HG03565 (cell line): ENCODE results near the gene SLC7A4.

Experiments used
- ATAC-seq: cut with Tn5 transposase; IDR thresholded peaks from one replicate; pipeline ENCODE4 v1.9.1; 2021; ENCODE audit warnings: mild to moderate bottlenecking, moderate library complexity; ENCODE audit not compliant: unreplicated experiment

SLC7A4 gene

DNA sequence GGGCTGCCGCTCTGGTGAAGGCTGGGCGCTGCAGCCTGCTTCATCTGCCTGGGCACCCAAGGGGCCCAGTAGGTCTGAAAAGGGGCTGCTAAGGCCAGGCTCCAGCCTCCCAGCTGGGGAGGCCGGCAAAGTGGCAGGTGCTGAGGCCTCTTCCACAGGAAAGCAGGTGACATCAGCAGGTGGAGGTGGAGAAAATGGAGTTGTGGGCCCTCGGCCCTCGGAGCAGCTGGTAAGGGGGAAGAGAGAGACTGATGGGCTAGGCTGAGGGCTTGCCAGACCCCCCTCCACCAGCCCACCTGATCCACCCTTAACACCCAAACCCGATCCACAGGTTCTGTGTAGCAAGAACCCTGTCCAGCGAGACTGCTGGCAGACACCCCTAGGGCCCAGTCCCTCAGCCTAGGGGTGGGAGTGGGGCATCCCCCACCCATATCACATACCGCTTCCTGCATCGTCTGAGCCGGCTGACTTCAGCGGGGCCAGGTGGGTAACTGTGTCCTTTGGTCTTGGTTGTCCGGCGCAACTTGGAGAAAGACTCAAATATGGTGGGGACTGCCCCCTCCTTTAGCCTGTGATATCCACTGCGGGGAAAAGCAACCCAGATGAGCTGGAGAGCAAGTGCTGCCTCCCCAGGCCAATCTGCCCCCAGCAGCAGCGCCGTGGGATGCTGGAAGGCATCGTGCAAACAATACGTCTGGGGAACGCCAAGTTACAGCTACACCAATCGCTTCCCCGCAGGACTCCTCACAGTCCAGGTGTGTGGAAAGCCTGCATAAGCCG, 32.0 kb downstream of the SLC7A4 start:
- ATAC-seq, result no peak

DNA sequence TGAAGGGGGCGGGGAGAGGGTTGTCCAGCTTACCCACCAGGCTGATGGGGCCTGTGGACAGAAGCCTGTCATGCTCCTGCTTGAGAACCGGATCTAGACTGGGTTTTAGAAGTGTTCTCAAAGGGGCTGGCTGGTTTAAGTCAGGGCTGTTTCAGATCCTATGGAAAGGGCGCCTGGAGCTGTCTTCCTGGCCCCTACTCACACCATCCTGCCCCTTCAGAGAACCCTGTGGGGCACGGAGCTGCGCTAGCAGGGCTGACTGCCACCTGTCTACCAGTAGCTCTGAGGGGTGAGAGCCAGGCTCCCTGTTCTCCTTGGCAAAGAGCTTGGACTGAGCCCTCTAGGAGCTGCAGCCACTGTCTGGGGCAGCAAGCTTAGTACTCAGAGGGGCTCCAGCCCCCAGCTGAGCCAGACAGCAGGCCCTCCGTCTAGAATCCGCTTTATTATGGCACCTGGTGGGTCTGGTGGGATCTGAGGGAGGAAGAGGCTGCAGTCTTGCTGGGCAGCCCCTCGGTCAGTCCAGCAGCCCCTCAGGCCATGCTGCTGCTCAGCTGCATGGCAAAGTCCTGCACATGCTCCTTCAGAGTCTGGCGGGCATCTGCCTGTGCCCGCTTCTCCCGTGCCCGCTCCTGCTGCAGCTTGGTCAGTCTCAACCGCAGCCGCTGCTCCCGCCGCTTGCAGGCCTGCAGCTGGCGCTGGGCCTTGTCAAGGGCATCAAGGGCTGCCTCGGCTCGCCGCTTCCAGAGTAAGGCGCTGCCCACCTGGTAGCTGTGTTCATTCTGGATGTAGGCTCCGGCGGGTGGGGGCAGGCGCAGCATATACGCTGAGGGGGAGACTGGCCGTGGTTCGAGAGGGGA, 32.8 kb downstream of the SLC7A4 start:
- ATAC-seq, result no peak

DNA sequence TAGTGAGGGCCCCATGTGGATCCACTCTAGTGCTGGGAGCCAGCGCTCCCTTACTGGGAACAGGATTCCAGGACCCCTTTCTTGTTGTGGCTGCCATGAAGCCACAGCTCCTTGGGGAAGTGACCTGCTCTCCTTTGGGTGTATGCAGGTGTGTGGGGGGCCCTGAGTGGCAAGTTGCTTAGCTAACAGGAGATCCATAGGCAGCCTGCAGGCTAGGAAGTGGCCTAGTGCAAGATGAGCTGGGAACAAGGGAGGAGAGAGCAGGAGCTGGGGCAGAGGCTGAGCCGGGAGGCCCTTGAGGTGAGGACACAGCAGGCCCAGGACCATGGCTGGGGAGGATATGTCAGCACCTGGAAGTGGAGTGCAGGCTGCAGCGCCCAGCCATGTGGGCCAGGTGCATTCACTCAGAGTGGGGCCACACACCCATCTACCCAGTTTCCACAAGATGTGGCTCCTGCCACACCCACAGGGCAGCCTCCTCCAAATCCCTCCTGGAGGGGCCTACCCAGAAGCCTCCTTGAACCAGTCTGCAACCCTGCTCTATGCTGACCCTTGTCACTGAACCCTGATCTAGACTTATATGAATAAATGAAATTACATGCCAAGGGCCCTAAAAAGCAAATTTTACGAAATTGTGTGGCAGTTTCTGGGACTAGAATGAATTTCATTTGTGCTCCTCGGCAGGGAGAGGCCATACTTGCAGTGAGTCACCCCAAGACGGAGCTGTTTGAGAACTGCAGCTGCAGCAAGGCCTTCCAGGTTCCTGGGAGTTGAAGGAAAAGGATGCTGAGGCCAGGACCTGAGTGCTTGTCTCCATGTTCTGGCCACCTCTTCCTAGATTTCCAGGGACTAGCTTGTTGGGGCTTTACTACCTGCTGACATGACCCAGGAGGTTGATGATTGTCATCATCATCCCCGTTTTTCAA, 33.7 kb downstream of the SLC7A4 start:
- ATAC-seq, result no peak

DNA sequence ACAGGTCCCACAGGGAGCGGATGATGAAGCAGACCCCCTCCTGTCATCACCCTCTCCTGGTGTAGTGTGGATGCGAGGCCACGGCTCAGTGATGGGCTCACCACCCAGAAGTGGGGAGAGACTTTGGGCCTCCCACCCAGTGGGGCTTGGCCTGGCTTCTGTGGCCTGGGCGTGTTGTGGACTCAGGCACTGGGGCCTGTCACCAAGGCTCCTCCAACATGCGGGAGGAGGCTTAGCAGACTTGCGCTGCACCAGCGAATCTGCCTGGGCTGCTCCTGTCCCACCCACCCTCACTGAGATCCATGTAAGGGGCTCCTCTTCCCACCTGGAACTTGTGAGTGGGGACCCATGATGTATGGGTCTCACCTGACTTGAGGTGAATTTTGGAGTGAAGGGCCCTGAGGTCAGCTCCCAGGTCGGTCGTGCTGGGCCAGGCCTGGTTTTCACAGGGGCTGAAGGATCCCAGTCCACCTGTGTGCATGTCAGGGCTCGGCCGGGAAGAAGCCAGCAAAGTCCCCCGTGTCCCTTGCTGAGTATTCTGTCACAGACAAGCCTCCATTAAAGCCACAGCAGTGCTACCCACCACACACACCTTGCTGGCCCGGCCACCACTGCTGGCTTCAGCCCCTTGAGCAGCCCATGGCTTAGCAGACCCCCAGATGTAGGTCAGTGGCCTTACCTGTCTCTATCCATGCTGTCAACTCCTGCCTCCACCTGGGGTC, 34.7 kb downstream of the SLC7A4 start:
- no peak for ATAC-seq

DNA sequence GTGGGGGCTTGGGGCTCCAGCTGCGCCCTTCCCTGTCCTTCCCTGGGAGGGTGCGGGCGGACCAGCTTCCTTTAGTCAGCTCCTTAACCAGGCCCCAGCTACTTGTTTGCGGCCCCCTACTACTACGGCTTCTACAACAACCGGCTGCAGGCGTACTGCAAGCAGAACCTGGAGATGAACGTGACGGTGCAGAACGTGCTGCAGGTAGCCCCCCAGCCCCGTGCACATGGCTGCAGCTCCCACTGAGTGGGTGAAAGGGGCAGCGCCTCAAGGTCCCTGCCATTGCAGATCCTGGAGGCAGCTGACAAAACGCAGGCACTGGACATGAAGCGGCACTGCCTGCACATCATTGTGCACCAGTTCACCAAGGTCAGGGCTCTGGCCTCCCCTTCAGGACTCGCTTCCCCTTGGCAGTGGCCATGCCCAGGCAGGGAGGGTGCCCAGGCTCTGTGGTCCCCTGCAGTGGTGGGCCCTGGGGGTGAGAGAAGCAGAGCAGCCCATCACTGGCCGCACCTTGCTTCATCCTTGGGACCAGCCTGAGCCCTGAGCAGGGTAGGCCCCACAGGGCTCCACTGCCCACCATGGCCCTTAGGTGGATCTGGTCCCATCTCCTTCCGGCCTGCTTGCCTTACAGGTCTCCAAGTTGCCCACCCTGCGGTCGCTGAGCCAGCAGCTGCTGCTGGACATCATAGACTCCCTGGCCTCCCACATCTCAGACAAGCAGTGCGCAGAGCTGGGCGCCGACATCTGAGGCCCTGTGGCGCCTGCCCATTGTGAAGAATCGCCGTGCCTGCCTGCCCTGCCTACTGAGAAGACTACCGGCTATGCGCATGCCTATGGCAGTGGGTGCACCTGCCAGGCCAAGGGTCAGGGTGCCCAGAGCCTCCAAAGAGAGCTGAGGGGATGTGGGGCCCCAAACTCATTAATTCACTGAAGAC, 35.5 kb downstream of the SLC7A4 start:
- no peak for ATAC-seq

DNA sequence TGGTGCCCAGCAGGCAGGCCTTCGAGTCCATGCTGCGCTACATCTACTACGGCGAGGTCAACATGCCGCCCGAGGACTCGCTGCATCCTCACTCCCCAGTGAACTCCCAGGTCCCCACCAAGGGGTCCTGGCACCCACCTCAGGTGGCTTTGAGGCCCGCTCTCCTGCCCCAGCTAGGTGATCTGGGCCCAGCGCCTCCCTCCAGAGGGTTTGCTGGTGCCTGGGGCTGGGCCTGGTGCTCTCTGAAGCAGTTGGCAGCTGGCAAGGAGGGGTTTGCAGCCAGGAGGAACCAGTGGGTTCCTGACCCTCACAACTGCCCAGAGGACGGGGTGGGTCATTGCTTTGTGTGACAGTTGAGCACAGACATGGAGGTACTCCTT, 36.3 kb downstream of the SLC7A4 start:
- ATAC-seq, result no peak

DNA sequence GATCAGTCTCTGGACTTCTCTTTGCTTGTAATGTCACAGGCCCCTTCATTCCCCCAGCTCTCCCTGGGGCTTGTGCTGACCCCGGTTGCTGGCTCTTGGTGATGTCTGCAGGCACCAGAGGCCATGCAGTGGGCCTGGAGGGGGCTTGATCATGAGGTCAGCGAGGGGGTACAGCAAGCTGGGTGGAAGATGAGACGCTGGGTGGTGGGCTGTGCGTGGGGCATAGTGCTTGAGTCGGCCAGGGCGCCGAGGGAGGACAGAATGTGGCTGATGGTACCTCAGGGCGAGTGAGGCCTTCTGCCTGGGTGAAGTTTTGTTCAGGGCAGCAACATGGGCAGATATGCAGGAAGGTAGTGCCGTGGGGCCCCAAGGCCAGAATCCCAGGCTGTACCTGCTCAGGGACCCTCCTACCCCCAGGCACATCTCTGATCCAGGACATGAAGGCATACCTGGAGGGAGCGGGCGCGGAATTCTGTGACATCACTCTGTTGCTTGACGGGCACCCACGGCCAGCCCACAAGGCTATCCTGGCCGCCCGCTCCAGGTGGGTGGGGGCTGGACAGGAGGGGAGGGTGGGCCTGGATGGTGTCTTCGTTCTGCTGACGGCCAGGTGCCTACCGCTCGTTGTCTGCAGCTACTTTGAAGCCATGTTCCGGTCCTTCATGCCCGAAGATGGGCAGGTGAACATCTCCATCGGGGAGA, 36.9 kb downstream of the SLC7A4 start:
- ATAC-seq, result no peak

DNA sequence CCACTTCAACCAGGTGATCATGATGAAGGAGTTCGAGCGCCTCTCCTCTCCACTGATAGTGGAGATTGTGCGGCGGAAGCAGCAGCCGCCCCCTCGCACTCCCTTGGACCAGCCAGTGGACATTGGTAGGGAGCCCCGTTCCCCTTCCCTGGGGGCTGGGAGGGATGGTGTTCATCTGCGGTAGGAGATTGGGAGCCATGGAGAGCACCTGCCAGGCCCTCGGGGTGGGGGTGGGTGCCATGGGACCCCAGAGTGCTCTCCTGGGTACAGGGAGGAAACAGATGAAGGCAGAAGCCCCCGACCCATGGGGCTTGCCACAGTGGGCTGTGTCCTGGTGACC, 37.5 kb downstream of the SLC7A4 start:
- no peak for ATAC-seq

DNA sequence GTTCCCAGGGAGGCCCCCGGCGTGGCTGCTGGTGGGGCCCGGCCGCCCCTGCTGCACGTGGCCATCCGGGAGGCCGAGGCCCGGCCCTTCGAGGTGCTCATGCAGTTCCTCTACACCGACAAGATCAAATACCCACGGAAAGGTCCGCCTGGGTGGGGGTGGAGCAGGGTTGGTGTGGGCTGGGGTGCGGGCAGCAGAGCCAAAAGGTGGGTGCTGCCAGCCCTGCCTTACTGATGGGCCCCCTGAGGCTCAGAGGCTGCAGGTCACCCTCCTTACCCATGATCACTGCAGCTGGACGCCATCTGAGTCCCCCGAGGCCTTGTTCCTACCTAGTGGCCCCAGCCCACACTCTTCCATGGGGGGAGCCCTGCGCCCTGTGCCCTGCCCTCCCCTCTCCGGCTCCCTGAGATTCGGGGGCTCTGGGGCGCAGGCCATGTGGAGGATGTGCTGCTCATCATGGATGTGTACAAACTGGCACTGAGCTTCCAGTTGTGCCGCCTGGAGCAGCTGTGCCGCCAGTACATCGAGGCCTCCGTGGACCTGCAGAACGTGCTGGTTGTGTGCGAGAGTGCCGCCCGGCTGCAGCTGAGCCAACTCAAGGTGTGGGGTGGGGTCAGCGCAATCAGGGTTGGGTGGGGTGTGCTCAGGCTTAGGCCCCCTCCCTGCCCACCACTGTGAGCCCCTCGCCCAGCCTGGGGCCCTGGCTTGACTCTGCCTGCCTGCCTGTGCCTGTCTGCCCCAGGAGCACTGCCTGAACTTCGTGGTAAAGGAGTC, 38.0 kb downstream of the SLC7A4 start:
- ATAC-seq, result no peak

DNA sequence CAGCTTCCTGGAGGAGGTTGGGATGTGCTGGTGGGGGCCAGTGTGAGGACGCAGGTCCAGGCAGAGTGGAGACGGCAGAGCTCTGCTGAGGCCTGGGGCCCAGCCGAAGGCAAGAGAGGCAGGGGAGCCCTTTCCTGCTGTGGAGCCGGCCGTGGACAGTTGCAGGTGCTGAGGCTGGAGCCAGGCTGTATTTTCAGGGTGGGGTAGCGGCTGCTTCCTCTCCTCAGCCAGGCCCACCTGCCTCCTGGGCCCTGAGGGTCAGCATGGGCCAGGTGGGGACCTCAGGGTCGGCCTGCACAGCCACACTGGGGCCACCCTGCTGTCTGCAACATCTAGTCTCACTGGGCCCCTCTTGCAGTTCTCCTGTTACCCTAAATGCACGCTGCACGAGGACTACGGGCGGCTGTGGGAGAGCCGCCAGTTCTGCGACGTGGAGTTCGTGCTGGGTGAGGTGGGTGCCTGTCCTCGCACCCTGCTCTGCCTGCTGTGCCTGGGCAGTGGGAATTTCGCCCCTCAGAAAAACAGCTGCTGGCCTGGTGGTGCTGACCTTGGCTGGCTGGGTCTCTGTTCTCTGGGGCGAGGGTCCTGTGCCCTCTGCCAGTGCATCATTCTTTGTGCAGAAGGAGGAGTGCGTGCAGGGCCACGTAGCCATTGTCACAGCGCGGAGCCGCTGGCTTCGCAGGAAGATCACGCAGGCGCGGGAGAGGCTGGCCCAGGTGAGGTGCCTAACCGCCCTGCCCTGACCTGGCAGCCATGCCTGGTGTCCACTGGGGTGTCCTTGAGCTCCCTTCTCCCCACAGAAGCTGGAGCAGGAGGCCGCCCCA, 38.8 kb downstream of the SLC7A4 start:
- ATAC-seq, result no peak

DNA sequence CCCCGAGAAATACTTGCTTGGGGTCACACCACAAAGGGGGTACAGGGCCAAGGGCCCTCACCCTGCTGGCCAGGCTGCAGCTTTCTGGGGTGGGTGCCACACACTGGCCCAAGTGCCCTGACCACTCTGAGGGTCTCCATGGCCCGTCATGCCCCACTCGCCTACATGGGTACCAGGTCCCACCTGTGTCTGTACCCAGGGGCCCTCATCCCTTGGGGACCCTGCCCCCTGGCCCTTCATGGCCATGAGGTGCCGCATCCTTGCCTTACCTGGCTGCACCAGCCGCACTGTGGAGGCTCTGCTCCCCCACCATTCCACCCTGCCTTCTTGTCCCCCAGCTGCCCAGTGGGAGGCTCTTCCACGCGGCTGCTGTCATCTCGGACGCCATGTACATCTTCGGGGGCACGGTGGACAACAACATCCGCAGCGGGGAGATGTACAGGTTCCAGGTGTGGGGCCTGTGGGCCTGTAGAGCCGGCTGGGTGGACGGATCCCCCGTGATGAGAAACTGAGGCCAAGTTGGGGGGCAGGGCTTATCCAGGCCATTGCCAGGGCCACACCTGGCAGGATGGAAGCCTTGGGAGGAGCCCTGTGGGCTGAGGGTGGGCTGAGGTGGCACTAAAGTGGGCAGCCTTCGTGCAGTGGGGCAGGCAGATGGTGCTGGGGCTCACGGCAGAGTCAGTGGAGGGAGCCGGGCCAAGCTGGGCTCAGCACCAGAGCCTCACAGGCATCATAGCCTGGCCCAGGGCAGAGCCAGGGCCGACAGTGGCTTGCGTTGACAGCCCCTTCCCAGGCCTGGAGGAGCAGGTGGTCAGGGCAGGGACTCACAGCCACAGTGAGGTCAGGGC, 39.7 kb downstream of the SLC7A4 start:
- ATAC-seq, result no peak

DNA sequence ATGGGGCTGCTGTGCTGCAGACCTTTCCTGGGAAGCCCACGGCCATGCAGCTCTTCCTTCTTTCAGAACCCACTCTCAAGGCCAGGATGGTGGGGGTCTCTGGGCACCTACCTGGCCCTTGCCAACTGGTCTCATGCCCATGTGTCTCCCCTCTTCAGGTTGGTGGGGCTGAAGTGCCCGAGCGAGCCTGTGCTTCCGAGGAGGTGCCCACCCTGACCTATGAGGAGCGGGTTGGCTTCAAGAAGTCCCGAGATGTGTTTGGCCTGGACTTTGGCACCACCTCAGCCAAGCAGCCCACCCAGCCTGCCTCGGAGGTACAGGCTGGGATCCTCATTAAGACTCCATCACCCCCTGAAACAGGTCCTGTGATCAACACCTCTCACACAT, 40.3 kb downstream of the SLC7A4 start:
- ATAC-seq, result no peak

DNA sequence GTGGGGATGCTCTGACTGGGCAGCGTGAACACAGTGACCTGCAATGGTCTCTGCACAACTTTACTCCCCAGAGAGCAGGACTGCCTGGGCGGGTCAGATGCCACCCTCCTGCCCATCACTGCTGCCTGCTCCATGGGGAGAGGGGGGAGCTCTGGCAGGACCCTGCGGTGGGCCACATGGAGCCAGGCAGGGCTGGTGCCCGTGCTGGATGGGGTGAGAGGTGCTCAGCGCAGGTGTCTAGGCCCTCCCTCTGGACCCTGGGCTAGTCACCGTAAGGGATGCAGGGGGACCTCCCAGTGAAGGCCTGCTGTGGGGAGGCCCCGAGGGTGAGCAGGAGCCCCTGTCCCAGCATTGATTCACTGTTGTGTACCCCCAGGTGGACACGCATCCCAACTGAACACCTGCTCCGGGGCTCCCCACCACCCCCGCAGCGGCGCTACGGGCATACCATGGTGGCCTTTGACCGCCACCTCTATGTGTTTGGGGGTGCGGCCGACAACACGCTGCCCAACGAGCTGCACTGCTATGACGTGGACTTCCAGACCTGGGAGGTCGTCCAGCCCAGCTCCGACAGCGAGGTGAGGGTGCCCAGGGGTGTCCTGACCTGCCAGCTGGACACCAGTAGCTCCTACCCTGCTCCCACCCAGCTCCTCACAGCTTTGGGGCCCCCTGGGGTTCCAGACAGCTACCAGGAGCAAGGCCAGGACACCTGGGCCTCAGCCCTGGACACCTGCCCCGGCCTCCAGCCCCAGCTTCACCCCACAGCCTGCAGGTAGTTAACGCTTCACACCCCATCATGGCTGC, 40.9 kb downstream of the SLC7A4 start:
- no peak for ATAC-seq

DNA sequence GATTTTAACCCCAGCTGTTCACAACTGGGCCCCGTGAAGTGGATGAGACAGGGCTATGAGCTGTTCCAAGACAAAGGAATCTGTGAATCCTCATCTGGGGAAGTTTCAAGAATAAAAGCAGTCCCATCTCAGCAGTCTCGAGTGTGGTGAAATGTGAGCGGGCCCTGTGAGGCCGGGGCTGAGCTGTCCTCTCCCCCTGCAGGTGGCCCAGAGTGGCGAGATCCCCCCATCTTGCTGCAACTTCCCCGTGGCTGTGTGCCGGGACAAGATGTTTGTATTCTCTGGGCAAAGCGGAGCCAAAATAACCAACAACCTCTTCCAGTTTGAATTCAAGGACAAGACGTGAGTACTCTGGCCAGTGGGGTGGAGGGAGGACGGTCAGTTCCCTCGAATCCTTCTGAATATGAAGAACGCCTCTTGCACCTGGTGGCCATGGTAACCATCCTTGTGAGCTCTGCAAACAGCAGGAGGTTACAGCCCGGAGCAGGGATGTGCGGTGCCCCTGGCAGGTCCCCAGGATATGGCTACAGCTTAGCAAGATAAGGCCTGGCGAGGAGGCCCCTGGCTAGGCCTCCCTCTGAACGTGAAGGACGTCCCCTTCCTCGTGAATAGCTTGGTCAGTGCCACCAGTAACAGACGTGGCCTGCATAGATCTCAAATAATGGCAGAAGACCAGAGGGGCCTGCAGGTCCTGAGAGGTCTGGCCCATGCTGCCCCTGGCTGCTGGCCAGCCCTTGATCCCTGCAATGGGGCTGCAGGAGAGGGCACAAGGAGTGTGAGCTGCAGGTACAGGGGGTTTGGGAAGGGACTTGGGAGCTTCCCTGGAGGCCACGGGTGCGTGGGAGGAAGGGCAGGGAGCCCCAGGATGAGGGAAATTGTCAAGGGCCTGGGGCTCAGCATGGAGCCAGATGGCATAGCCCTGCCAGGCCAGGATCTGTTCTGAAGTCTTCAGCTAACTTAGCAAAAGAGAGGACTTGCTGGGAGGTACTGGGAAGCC, 41.9 kb downstream of the SLC7A4 start:
- no peak for ATAC-seq
